Stimulated activated CD8-positive, alpha-beta memory T cell treated with anti-CD3 and anti-CD28 coated beads, Interleukin-2, amount 100 ng/mL, for 1 hour (primary cell): Measurements from ENCODE around the gene TRIOBP.

ENCODE experiments used
- DNase-seq, 2 donors: peaks; one replicate each; pipeline ENCODE4 v3.0.0-alpha.2; 2020; ENCODE audit warnings: low read depth in 2 of 2

TRIOBP gene

DNA sequence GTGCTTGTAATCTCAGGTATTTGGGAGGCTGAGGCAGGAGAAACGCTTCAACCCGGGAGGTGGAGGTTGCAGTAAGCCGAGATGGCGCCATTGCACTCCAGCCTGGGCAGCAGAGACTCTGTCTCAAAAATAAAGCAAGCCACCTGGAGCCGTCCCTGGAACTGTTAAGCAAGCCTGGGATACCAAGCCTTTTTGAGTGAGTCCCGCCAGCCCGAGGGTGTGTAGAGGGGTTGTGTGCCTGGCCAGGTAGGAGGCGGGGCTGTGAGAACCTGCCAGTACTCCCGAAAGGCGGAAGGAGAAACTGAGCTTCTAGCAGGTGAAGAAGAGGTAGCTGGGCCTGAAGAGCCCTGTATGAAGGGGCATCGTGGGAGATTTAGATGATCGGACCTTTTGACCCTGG is 52.4 kb downstream of the TRIOBP start:
- DNase-seq, result no peak

DNA sequence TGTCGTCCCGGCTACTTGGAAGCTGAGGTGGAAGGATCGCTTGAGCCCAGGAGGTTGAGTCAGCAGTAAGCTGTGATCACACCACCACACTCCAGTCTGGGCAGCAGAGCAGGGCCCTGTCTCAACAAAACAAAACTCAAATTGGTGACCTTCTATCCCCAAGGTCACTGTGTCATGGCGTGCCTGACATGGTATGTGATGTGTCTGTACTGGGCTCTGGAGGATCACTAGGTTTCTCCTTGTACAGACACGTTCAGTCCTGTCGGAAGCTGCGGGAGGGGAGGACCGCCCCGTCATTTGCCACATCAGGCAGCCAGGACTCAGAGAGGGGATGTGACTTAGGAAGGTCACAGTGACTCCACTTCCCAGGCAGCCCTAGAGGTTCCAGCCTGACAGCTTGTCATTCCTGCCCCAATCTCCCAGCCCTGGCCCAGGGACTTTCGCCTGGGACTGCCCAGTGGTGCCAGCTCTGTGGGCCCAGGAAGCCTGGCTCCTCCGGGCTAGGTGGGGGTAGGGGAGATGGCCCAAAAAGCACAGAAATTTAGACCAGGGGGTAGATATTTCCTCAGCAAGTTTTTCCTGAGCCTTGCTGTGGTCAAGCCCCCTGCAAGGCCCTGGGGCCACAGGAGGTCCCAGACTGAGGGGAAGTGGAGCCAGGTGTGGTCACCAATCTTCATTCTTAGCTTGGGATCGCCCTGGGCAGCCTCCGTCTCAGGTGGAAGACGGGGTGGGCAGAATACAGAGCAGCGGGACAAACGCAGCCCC is 53.2 kb downstream of the TRIOBP start:
- no peak for DNase-seq

DNA sequence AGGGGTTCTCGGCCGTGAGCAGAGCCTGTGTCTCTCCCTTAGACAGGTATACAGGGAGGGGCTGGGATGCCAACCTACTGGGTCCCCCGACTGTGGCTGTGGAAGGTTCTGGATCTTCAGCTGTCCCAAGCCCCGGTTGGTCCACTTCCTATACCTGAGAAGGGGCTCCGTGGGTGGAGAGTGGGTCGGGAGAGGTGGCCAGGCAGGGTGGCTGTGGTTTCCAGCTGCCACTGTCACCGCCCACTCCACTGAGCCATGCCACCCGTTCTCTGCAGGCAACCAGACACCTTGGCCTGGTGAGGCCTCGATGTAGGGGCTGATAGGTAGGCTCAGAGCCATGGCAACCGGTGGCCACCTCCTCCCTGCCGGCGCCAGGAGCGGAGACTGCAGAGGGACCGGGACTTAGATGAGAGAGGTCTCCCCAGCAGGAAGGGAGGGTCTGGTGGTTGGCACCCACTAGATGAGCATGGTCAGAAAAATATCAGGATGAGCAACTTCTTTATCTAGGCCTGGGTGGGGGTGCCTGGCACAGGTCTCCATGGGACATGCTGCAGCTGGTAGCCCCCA is 53.8 kb downstream of the TRIOBP start:
- no peak for DNase-seq

DNA sequence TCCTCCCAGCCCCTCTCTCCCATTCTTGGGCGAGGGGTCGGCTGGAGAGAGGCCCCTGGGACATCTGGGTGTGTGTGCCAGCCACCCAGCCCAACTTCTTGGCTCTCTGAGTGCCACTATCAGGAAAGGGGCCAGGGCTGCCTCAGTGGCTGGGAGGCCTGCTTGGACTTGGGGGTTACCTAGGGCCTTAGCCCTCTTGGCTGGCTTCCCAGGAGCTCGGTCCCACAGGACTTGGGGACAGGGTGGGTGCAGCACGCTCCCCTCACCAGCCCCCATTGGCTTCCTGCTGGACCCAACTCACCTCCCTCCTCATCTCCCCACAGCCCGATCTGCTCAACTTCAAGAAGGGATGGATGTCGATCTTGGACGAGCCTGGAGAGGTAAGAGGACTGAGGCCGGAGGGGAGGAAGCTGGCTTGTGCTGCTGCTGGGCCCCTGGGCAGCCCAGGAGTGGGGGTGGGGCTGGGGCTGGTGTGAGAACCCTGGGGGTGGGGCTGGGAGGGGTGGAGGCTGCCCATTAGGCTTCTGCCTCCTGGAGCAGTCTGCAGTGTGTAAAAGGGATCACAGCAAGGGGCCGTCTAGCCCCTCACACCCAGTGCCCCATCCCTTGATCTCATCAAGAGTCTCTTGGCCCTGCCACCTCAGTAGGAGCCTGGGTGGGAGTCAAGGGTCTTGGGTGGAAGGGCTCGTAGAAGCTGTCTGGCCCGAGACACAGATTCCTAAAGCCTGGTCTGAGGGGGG is 54.8 kb downstream of the TRIOBP start:
- no peak for DNase-seq

DNA sequence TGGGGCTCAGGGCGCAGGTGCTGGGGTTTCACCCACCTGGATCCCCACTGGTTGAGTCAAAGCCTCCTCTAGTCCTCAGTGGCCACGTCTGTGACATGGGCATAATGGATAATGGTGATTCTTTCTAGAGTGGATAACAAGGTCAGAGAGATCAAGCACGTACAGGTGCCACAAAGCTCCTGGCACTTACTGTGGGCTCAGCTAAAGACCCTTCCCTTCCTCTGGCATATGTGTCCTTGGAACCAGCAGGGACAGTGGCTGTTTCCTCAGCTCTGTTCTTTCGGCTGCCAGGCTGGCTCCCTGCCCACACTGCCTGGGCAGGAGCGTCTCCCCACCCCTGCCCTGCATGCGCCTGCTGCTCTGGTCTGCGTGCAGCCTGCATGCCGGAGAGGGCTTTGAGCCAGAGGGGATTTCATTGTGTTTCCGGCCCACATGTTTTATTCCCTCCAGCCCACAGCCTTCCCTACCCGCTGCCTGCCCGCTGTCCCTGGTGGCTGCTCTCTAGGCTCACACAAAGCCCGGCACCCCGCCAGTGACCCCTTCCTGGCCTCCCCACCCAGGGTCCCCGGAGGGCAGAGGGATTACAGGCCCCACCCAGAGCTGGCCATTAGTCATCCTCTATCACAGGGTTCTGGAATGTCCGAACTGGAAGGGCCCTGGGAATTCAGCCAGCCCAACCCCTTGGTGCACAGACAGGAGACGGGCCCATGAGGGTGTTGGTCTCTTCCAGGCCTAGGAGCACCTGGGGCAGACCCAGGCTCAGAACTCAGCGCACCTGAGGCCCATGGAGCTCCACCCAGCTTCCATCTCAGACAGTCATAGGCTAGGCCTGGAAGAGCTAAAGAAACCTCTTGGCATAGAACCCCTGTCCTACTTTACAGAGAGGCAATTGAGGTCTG is 55.6 kb downstream of the TRIOBP start:
- no peak for DNase-seq

DNA sequence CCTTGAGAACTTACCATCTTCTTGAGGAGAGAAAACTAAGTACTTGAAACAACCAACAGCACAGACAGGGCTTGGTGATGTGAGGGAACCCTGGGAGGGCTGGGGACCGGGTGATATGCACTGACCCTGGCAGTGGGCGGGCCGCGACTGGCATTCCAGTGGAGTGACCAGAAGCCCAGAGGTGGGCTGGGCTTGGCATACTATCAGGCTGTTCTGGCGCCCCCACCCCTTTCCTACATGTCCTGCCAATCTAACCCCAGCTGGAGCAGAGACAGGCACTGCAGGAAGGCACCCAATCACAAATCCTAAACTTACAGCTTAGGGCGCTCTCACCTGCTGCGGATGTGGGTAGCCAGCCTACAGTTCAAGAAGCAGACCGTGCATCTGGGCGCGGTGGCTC is 56.9 kb downstream of the TRIOBP start:
- DNase-seq, result no peak

DNA sequence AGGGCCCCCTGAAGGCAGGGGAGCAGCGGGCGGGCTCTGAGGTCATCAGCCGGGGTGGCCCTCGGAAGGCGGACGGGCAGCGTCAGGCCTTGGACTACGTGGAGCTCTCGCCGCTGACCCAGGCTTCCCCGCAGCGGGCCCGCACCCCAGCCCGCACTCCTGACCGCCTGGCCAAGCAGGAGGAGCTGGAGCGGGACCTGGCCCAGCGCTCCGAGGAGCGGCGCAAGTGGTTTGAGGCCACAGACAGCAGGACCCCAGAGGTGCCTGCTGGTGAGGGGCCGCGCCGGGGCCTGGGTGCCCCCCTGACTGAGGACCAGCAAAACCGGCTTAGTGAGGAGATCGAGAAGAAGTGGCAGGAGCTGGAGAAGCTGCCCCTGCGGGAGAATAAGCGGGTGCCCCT is 60.8 kb downstream of the TRIOBP start:
- DNase-seq, result no peak

DNA sequence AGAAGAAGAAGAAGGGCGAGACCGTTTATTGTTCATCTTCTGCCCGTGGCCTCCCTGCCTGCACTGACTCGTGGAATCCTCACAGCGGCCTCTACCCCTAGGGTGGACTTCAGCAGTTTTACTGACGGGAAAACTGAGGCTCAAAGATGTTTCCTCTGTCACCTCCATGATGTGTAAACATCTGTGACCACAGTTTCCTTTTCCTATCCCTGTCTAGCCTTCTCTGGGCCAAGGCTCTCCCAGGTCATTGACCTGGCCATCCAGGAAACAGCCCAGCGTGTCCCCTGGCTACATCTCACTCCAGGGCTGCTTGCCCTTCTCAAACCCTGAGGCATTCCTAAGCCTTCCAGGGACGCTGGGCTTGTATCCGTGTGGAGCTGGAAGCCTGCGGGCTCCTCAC is 61.8 kb downstream of the TRIOBP start:
- DNase-seq, result no peak

DNA sequence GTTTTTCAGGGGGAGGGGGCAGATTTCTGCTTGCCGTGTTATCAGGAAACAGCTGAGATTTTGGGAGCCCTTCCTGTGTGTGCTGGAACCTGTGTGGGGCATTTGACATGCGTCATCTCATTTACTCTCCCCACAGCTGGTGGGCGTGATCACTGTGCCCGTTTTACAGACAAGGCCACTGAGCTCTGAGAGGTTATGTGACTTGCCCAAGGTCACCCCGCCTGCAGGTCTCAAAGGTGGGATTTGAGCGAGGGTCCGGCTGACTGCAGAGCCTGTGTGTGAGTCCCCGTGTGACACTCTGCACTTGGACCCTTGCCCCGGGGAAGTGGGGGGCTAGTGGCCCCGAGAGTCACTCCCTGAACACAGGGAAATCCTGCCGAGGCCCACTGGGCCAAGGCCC is 62.4 kb downstream of the TRIOBP start:
- DNase-seq, result no peak

DNA sequence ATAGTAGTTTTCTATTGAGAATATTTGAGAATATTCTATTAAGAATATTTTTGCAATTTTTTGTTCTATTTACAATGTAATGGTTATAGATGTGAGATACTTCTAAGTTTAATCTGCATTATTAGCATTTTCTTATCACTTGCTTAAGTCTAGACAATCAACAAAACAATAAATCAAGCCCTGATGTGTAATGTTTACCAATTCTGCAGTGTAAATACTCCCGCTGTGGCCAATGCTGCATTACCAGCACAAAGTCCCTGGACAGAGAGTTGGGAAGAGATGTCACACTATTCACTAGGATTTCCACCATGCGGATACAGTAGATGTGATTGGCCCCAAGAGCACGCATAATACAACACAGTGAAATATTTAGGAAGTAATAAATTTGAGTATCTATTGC is 63.3 kb downstream of the TRIOBP start:
- no peak for DNase-seq

DNA sequence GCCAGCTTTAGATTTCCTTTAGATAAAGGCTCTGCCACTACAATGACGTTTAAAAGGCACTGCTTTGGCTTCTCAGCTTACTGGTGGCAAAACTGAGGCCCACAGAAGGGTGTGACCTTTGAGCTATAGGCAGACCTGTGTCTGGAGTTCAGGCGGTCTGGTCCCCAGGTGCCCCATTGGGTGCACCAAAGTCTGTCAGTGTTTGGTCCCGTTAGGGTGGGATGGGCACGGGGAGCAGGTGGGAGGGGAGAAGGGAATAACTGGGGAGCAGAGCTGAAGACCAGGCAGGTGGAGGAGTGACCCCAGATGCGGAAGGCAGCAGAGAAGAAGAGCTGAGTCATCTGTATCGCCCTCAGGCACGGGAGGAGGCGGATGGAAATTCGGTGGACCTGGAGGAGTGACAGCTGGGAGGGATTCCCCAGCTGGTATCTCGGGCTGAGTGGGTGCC is 65.6 kb downstream of the TRIOBP start:
- no peak for DNase-seq

DNA sequence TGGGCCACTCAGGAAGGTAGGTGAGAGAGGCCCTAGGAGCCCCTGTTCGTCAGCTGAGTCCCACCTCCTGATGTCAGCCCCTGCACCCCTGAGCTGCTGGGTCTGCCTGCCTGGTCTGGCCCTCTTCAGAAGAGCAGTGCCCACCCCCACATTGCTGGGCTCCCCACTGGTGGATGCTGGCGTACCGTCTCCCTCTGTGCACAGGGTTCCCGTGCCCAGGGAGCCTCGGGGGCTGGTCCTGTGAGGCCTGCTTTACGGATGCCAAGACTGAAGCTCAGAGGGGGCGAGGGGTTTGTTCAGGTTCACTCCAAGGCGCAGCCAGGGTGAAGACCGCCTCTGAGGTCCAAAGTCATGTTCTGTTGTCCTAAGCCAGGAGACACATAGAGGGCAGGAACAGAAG is 66.2 kb downstream of the TRIOBP start:
- DNase-seq, result no peak

DNA sequence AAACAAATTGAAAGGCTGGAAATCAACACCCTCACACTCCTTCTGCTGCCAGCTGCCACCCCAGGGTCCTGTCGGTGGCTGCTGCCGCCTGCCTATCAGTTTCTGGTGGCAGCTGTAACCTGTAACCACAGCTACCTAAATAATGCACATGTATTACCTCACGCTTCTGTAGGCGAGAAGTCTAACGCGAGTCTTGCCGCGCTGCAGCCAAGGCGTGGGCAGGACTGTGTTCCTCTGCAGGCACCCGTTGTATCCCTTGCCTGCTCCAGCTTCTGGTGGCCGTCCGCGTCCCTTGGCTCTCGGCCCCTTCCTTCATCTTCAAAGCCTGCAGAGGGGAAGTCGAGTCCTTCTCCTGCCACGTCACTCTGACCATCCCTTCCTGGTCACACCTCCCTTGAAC is 66.8 kb downstream of the TRIOBP start:
- no peak for DNase-seq

DNA sequence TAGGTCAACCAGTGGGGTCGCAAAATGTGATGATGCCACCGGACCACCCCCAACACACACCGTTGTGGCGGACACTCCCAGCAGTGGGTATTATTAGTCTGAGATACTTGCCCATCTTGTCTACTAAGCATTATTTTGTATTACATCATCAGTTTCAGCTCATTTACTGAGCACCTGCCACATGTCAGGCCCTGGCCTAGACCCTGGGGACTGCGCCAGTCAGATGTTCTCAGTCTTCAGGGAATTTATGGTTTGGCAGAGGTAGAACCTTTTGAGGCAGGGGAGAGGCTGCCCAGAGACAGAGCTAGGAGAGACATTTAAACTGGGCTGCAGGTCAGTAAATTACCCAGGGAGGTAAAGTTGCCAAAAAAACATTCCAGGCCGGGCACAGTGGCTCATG is 67.8 kb downstream of the TRIOBP start:
- no peak for DNase-seq

DNA sequence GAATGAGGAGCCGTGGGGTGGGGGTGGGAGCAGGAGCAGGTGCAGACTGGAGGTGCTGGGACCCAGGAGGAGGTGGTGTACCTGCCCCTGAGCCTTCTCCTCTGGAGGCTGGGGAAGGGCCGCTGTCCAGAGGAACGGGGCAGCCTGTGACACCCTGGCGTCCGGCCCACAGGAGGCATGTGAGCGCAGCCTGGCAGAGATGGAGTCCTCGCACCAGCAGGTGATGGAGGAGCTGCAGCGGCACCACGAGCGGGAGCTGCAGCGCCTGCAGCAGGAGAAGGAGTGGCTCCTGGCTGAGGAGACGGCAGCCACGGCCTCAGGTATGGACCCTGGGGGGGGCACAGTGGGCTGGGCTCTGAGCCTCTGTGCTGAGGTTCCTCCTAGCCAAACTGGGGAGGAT is 68.7 kb downstream of the TRIOBP start:
- DNase-seq, result no peak

DNA sequence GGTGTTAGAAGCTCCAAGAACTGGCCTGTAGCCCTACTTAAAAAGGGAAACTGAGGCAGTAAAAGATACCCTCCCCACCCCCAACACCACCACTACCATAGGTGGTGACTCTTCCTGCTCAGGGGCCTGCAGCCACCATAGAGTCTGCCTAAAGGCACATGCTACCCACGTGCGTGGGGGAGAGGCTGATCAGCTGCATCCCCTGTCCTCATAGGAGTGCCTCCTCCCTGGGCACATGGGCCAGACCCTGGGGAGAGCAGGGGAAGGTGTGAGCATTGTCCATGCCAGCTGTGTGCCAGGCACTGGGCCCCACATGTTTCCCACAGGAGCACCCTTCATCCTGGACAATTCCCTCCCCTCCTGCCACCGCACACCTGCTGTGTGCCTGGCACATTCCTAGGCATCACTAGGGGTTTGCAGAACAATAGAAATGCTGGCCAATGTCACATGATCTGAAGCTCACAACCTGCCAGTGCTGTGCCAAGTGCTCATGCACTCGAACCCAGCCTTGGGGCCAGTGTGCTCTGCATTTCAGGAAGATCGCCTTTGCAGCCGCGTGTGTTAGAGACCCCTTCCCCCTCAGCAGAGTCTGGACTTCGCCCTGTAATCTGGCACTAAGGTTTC is 69.2 kb downstream of the TRIOBP start:
- DNase-seq, result no peak

DNA sequence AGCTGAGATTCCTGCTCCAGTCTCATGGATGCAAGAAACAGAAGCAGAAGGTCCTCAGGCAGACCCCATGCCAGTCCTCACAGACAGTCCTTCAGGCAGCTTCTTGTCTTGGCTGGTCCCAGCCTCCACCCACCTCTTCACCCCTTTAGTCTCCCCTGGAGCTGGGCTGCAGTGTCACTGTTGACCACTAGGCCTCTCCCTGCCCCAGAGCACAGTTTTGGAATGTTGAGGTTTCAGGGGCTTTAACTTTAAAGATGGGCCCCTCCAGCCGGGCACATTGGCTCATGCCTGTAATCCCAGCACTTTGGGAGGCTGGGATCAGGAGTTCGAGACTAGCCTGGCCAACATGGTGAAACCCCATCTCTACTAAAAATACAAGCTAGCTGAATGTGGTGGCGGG is 71.4 kb downstream of the TRIOBP start:
- DNase-seq, result no peak

DNA sequence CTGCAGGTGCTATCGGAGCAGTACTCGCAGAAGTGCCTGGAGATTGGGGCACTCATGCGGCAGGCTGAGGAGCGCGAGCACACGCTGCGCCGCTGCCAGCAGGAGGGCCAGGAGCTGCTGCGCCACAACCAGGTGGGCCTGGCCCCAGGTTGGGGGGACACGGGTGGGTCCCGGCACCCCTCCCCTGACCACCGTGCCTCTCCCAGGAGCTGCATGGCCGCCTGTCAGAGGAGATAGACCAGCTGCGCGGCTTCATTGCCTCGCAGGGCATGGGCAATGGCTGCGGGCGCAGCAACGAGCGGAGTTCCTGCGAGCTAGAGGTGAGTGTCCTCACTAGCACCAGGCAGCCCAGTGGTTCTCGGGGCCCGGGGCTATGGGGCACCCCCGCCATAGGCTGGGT is 72.2 kb downstream of the TRIOBP start:
- no peak for DNase-seq

DNA sequence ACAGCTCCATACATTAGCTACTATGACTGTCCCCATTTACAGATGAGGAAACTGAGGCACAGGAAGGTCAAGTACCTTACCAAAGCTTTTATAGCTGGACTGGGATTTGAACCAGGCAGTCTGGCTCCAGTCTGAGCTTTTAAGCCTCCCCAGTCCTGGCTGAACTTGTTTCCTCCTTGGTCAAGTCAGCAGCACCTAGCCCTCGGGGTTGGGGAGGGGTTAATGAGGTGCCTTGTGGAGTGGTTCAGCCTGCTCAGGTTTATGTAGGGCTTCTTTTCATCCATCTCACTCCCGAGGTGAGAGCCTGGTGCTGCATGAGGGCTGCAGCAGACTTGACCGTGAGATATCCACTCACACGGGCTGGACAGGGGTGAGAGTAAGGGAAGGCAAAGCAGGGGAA is 74.2 kb downstream of the TRIOBP start:
- DNase-seq, result no peak

DNA sequence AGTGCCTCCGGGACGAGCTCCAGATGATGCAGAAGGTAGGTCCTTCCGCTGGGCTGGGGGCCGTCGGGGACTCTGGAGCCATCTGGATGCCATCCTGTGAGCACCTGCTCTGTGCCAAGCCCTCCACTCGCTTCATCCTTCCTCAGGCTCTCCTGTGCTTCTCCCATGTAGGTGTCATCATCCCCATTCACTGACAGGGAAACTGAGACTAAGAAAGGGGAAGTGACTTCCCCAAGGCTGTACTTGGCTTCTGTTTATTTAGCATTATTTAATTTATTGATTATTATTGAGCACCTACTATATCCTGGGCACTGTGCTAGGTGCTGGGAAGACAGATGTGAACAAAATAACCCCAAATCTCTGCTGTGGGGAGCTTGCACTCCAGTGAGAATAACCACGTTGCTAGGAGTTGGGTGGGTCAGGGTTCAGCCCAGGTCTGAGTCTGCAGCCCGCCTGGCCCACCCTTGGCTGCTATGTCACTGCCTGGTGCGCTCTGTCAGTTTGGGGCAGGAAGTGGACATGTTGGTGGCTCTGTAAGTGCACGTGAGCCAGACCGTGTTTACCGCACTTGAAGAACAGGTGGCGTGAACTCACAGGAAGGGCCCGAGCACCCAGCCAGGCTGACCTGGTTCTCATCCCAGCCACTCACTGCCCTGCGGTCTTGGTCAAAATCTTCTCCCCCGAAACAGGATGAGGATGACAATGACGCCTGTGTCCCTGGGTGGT is 75.0 kb downstream of the TRIOBP start:
- DNase-seq, result no peak

DNA sequence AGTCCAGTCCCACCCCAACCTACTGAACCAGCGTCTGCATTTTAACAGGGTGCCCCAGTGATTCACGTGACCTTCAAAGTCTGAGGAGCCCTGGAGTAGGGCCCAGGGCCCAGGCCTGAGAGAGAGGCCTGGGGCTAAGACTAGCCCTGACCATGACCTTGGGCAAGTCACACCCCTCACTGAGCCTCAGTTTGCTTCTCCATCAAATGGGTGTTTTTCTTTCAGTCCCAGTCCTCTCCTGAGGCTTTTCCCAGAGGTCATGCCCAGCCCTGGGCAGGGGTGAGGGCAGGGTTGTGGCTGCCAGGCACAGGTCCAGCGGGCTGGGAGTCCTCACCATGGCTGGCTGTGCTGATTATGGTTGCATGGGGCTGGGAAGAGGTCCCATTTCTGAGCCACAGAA is 77.9 kb downstream of the TRIOBP start:
- DNase-seq, result no peak
